OCI-LY3 (cell line): Measurements from ENCODE around the gene CALHM3.
A peak's percentile ranks its signal among the peaks of the same experiment; 100 is the strongest.

Source experiments
- H2AFZ ChIP-seq: fragments of 200-600, 300-600 bp; shearing (Covaris generic); 2 replicates; pipeline ENCODE4 v1.6.0; 2014; ENCODE audit warnings: antibody characterized with exemption, low read depth, low read length
- H3K27ac ChIP-seq: fragments of 200-600, 300-600 bp; sonication (generic); 2 replicates; pipeline ENCODE4 v1.5.1; 2014; ENCODE audit warnings: mild to moderate bottlenecking, low read length, moderate library complexity, mixed read lengths
- H3K27me3 ChIP-seq: fragments of 200-600, 300-600 bp; sonication (generic); 2 replicates; pipeline ENCODE4 v1.6.1; 2014; ENCODE audit warnings: low read depth, low read length, mixed read lengths
- H3K36me3 ChIP-seq: fragments of 200-600, 300-600 bp; sonication (generic); replicated peaks from 2 replicates; pipeline ENCODE3; 2014; ENCODE audit warnings: low read depth, low read length, mixed read lengths
- H3K4me1 ChIP-seq: fragments of 300-600, 200-600 bp; sonication (generic); 2 replicates; pipeline ENCODE4 v1.6.1; 2014; ENCODE audit warnings: low read length, mixed read lengths
- H3K4me2 ChIP-seq: fragments of 200-600, 300-600 bp; sonication (generic); 2 replicates; pipeline ENCODE4 v1.6.1; 2014; ENCODE audit warnings: low read length, mixed read lengths
- H3K4me3 ChIP-seq: fragments of 300-600, 200-600 bp; sonication (generic); 2 replicates; pipeline ENCODE4 v1.5.1; 2014; ENCODE audit warnings: antibody characterized with exemption, mild to moderate bottlenecking, low read length, moderate library complexity
- H3K79me2 ChIP-seq: fragments of 300-600, 200-600 bp; shearing (Covaris generic); 2 replicates; pipeline ENCODE4 v1.6.1; 2014; ENCODE audit warnings: mild to moderate bottlenecking, low read length, mixed read lengths
- H3K9ac ChIP-seq: fragments of 300-600, 200-600 bp; shearing (Covaris generic); 2 replicates; pipeline ENCODE4 v1.6.0; 2014; ENCODE audit warnings: mild to moderate bottlenecking, low read length, moderate library complexity
- H3K9me3 ChIP-seq: fragments of 200-600, 300-600 bp; shearing (Covaris generic); 2 replicates; pipeline ENCODE4 v1.6.1; 2014; ENCODE audit warnings: low read length, mixed read lengths; ENCODE audit not compliant: insufficient read depth
- H4K20me1 ChIP-seq: fragments of 200-600, 300-600 bp; sonication (generic); 2 replicates; pipeline ENCODE4 v1.6.1; 2016; ENCODE audit warnings: low read length, mixed read lengths; ENCODE audit not compliant: insufficient read depth
- EZH2phosphoT487 ChIP-seq: fragments of 200-600 bp; shearing (Covaris generic); IDR thresholded peaks from 2 replicates; pipeline ENCODE4 v1.6.1; 2018; ENCODE audit warnings: antibody characterized with exemption, mixed run types, low read depth
- TF ChIP-seq, protein P1 (sequence below): fragments of 200-600, 300-600 bp; sonication (generic); IDR thresholded peaks from 2 replicates; pipeline ENCODE4 v1.5.1; 2014; ENCODE audit warnings: antibody characterized with exemption, low read length, low read depth

CALHM3 gene

DNA sequence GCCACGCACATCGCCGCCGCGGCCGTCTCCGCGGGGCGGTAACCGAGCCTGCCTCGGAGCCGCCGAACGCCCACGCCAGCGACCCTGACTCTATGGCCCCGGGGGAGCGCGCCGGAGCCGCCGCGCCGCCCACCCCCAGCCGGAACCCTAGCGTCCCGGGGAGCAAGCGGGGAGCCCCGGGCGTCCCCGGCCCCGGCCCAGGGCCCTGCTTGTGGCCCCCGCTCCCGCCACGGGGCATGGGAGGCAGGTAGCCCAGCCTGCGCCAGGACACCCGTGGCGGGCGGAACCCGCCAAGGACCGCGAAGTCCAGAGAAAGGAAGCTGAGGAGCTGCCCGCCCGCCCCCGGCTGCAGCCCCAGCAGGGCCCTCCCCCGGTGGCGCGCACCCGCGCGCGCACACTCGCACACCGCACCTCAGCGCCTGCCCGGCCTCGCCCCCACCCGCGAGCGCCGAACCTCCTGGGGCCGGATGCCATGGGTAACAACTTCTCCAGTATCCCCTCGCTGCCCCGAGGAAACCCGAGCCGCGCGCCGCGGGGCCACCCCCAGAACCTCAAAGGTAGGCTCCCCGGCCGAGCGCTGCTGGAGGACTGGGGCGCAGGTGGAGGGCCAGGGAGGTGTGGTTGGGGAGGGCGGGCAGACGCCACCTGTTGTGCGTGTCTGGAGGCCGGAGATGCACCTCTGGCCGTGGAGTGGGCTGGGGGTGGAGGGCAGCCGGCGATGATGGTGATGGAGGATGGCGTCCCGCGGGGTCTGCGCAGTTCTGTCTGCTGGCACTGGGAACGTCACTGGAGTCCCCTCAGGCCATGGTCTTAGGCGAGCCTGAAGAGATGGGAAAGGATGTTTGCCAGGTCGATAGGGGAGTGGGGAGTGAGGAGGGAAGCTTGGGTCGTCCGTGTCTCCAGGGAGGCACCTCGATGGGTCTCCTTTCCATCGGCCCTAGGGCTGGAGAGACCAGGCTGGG, 15.2 kb upstream of the CALHM3 start:
- peak overlapping the region; percentile 30; the same call in 1 of the 2 replicates for H3K9ac ChIP-seq
- peak overlapping the region; percentile 81 for H3K4me3 ChIP-seq
- no peaks in the 10 kb centered on the region for H3K79me2 ChIP-seq
- H3K9me3 ChIP-seq, result no peaks in the 10 kb centered on the region
- H3K36me3 ChIP-seq, result no peaks in the 10 kb centered on the region
- 0 out of 2 replicates have a peak, but pooled peaks cover 3% of the 10 kb centered on the region for H3K4me1 ChIP-seq
- no peaks in the 10 kb centered on the region for H4K20me1 ChIP-seq
- TF ChIP-seq EZH2phosphoT487, result no peak
- TF ChIP-seq, protein P1, sequence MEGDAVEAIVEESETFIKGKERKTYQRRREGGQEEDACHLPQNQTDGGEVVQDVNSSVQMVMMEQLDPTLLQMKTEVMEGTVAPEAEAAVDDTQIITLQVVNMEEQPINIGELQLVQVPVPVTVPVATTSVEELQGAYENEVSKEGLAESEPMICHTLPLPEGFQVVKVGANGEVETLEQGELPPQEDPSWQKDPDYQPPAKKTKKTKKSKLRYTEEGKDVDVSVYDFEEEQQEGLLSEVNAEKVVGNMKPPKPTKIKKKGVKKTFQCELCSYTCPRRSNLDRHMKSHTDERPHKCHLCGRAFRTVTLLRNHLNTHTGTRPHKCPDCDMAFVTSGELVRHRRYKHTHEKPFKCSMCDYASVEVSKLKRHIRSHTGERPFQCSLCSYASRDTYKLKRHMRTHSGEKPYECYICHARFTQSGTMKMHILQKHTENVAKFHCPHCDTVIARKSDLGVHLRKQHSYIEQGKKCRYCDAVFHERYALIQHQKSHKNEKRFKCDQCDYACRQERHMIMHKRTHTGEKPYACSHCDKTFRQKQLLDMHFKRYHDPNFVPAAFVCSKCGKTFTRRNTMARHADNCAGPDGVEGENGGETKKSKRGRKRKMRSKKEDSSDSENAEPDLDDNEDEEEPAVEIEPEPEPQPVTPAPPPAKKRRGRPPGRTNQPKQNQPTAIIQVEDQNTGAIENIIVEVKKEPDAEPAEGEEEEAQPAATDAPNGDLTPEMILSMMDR, result no peak
- H3K4me2 ChIP-seq, result peak overlapping the region; percentile 90
- no peak overlapping the region for H2AFZ ChIP-seq
- H3K27ac ChIP-seq, result no peak overlapping the region
- H3K27me3 ChIP-seq, result peaks cover 34% of the 10 kb centered on the region

DNA sequence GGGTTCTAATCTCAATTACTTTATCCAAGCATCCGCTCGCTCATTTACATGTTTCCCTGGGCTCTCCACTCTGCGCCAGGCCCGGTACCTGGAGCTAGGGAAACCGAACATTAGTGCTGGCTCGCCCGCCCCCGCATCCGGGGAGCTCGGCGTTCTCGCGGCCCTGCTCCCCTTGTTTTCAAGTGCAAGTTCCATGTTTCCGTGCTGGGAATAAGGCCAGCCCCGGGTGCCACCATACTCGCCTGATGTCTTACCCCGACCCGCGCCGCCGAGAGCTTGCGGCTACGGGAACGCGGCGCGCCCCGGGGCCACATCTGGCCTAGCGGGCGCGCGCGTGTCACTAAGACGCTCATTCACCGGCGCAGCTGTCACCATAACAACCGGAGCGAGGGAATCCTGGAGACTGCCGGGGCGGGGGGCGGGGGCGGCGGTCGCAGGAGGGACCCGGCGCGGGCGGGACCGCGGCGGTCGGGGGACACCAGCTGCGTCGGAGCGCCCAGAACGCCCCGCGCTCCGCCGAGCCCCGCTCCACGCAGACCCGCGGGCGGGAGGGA, 14.4 kb upstream of the CALHM3 start, which contains the start of gene NEURL1:
TSS of gene NEURL1 (plus strand) at position 344 of the 554 bp plus-strand sequence. CDS start 683 bp downstream, outside the sequence.
- Histone ChIP-seq H3K9ac (peak within 1 kb of the TSS; percentile 30; the same call in 1 of the 2 replicates), H3K36me3 (no peaks in the 10 kb centered on the region), H3K79me2 (no peaks in the 10 kb centered on the region), H3K27ac (no peak within 1 kb of the TSS), H2AFZ (no peak within 1 kb of the TSS), H3K4me1 (0 out of 2 replicates have a peak, but pooled peaks cover 3% of the 10 kb centered on the region), H3K4me2 (peak within 1 kb of the TSS; percentile 90), H3K9me3 (no peaks in the 10 kb centered on the region), H3K27me3 (peaks cover 31% of the 10 kb centered on the region), H3K4me3 (peak within 1 kb of the TSS; percentile 81), H4K20me1 (no peaks in the 10 kb centered on the region)
- TF ChIP-seq, protein P1, result no peak
- no peak for TF ChIP-seq EZH2phosphoT487

DNA sequence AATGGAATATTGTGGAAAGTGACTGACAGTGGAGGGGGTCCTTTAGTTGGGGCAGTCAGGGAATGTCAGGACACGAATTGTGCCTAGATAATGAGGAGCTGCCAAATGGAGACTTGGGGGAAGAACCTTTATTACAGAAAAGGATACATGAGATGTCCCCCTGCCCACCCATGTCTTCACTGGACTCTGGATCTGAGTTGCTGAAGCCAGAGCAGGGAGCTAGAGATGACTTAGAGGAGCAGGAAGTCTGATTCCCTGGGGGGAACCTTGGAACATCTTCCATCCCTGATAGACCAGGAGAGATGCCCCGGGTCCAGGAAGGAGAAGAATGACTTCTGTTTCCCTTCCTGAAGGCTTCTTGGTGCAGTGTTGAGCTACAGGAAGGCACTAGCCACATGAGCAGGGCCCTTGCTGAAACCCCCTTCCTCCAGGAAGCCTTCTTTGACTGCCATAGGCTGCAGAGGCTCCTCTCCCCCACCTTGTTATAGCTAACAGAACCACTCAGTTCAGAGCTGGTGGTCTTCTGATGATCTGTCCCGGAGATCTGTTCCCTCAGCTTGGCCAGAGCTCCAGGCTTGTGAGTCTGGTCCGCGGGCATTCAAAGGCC, 13.7 kb upstream of the CALHM3 start:
- Histone ChIP-seq H3K36me3 (no peaks in the 10 kb centered on the region), H4K20me1 (no peaks in the 10 kb centered on the region), H3K4me3 (peak overlapping the region; percentile 81), H3K4me1 (0 out of 2 replicates have a peak, but pooled peaks cover 3% of the 10 kb centered on the region), H3K27ac (no peak overlapping the region), H2AFZ (no peak overlapping the region), H3K9ac (no peak overlapping the region), H3K79me2 (no peaks in the 10 kb centered on the region), H3K4me2 (peak overlapping the region; percentile 90), H3K27me3 (peaks cover 31% of the 10 kb centered on the region), H3K9me3 (no peaks in the 10 kb centered on the region)
- TF ChIP-seq, protein P1, result no peak
- TF ChIP-seq EZH2phosphoT487, result no peak
